GM12864 (cell line): ENCODE measurements around the gene DAG1.

Experiments
- DNase-seq: peaks from one replicate; pipeline ENCODE4 v3.0.0-alpha.2; 2011; ENCODE audit warnings: low read depth
- H3K4me3 ChIP-seq: 2 replicates; pipeline ENCODE4 v1.5.1; 2011; ENCODE audit warnings: mild to moderate bottlenecking, low read depth, low read length, control low read depth
- CTCF ChIP-seq: IDR thresholded peaks from 2 replicates; pipeline ENCODE4 v1.5.1; 2011; ENCODE audit warnings: low read depth, mild to moderate bottlenecking, moderate library complexity, low read length, control low read depth, inconsistent platforms; ENCODE audit errors: missing control alignments

The DAG1 gene

DNA sequence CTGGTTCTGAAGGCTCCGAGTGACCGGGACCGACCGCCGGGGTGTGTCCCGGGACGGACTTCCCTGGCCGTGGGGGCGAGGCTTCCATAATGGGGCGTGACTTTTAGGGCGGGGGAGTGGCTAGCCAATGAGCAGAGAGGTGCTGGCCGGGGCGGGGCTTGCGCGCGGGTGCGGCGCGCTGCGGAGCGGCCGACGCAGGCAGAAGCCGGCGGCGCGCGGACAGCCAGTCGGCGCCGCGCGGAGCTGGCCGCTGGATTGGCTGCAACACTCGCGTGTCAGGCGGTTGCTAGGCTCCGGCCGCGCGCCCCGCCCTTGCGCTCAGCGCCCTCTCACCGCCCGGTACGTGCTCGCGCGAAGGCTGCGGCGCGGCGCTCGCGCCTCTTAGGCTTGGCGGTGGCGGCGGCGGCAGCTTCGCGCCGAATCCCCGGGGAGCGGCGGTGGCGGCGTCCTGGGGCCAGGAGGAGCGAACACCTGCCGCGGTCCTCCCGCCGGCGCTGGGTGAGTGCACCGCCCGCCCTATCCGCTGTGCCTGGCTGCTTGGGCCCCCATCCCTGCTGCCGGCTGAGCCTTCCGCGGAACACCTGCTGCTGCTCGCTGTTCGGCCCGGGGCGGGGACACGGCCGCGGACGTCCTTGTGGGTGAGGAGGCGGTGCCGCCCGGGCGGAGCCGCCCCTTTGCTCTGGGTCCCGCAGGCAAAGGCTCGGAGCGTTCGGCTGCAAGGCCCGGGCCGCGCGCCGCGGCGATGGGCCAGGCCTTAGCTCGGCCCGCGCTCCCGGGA is at the start of gene DAG1:
TSS of gene DAG1 (plus strand) at position 332 of the 778 bp plus-strand sequence. CDS start 40,268 bp downstream, outside the sequence.
- peak within 1 kb of the TSS; percentile 97 for H3K4me3 ChIP-seq
- no peak for TF ChIP-seq CTCF
- peak; percentile 87 for DNase-seq

GRCh38 chr3:49421890-49422378 is 48.1 kb upstream of the DAG1 start:
- no peak for DNase-seq
- no peak overlapping the region for H3K4me3 ChIP-seq

DNA sequence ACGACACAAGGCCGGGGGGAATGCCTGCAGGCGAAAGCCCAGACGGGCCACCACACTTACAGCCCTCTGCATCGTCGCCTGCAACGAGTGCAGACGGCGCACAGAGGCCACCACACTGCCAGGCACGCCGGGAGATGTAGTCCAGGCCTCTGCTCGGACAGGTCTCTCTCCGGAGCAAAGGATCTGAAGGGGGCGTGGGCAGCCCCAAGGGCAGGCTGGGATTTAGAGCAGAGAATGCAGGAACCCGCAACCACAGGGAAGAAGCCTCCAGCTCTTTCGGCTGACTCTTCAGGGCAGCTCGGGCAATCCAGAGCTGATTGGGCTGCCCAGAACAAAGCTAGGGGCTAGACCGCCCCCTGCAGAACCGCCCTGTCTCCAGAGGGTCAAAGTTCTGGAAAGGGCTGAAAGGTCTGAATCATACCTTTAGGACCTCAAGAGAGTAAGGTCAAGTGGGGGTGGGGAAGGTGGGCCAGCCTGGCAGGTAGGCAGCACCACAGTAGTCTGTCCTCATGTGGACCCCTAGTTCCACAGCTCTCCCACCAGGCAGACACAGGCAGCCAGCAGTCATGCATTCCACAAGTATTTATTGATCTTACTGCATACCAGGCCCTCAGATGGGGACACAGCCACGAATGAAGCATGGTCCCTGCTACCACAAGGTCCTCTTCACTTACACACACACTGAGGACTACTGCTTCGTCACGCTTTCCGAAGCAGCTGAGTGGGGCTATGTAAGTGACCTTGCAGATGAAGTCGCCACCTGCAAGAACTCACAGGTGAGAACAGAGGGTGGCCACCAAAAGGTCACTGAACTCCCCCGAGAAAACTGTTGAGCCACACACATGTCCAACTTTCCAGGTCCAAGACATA is 47.5 kb upstream of the DAG1 start, which contains the start of gene AMT:
TSS of gene AMT (minus strand) at position 95 of the 870 bp plus-strand sequence. CDS start at position 72, 23 bp downstream.
- DNase-seq, result no peak
- no peak within 1 kb of the TSS for H3K4me3 ChIP-seq
- TF ChIP-seq CTCF, result no peak

More at GRCh38 chr3:49421890-49422378, 48.1 kb upstream of the DAG1 start:
- no peak for TF ChIP-seq CTCF

GRCh38 chr3:49424816-49425215 is 45.3 kb upstream of the DAG1 start:
- TF ChIP-seq CTCF, result no peak
- no peak overlapping the region for H3K4me3 ChIP-seq
- no peak for DNase-seq

DNA sequence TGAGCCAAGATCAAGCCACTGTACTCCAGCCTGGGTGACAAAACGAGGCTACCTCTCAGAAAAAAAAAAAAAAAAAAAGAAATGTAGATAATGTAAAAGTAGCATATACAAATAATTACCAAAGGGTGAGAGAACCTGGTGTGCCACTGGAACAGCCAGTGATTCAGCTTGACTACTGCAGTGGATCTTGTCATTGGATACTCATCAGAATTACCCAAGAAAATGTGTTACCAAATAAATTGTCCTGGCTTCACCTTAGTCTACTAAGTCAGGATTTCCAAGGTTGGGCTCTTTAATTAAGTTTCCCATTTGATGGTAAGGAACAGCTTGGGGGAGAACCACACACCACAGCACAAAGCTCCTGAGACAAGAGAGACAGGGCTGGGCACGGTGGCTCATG is 42.5 kb upstream of the DAG1 start:
- no peak for TF ChIP-seq CTCF
- DNase-seq, result no peak
- no peak overlapping the region for H3K4me3 ChIP-seq

DNA sequence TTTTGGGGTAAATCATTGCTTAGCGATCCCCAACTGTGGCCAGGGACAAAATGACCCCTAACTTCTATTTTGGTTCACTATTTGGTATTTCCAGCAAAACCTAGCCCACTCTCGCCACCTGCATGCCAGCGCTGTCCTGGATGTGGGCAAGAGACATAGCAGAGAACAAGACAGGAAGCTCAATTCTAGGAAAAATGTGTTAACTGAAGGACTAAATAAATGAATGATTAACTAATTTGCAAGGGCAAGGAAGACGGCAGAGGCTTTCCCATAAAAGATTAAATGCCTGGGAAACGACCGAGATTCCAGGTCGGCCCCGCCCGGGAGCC is 41.4 kb upstream of the DAG1 start:
- H3K4me3 ChIP-seq, result peak overlapping the region; percentile 57
- TF ChIP-seq CTCF, result no peak
- DNase-seq, result no peak
